ENCODE data around the gene OSTM1. TPM values are rescaled to one million over a fixed set of nuclear protein-coding genes. Genes with fewer than 3 reads are reported as not detected.

OSTM1 gene
- total RNA-seq, 1 experiment from 2014 or later, result 20.9 TPM

DNA sequence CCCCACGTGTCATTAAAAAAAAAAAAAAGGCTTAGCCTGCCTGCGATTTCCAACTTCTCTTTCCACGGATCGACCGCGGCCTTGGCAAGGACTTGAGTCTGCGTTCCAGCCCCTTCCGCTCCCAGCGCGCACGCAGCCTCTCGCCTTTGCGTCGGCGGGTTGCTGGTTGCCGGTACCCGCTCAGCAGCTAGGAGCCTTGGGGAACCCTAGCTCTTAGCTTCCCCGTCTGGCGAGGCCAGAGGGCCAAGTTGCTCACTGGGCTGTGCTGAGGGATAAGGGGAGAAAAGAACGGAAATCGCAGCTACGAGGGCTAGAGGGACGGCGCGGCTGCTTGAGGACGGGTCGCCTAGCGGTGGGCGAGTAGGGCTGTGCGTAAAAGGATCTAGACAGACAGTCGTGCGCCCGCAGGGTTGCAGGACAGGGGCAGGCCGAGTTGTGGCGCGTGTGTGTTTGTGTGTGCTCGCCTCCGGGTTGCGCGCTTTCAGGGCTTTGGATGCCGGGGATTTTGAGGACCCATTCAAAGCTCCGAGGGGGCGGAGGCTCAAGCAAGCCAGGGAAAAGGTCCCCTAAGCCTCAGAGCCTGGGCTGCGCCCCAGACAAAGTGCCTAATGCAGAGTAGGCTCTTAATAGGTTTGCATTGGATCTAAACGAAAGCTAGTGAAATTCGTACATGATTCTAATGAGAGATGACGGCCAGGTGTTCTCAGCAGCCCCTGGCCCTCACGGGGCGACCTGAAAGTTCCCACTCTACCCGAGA, 40.5 kb upstream of the OSTM1 start:
- peaks cover 10% of the 10 kb centered on the region for H3K23me2 ChIP-seq (ENCODE audit: insufficient read length, low read depth, low read length, poor library complexity, severe bottlenecking)
- H3K9me3 Mint-ChIP-seq, result peaks cover 0 to 3% of the 10 kb centered on the region in 2 experiments; a peak in 2 of 5 replicates
- no peaks in the 10 kb centered on the region for H3K79me1 ChIP-seq (ENCODE audit: insufficient read depth, low read depth, low read length, poor library complexity, severe bottlenecking)
- no peak overlapping the region for H2AFZ ChIP-seq (ENCODE audit: low read length)
- no peaks in the 10 kb centered on the region for H4K20me1 ChIP-seq (ENCODE audit: control insufficient read depth, insufficient read depth, insufficient read length)
- H3K56ac ChIP-seq (ENCODE audit: insufficient read length, low read depth, low read length), result no peak overlapping the region
- H3K14ac ChIP-seq (ENCODE audit: insufficient read depth, low read length), result no peak overlapping the region
- peaks cover 39 to 48% of the 10 kb centered on the region in 2 experiments for H3K4me1 Mint-ChIP-seq
- H2BK15ac ChIP-seq (ENCODE audit: low read depth, low read length), result no peak overlapping the region
- no peak overlapping the region for H2BK120ac ChIP-seq (ENCODE audit: low read depth, low read length, poor library complexity, severe bottlenecking)
- H4K5ac ChIP-seq (ENCODE audit: insufficient read length, low read depth, low read length), result no peak overlapping the region
- no peak overlapping the region for H3K4ac ChIP-seq (ENCODE audit: low read depth, low read length)
- no peak overlapping the region for H3K18ac ChIP-seq (ENCODE audit: insufficient read length, low read depth, low read length)
- no peaks in the 10 kb centered on the region; a peak in 1 of 7 replicates for H3K36me3 Mint-ChIP-seq (ENCODE audit: insufficient read depth in 1 of 3, low read depth in 3 of 3)
- no CpG with 5 or more reads among the region's 50 CpGs for WGBS (ENCODE audit: extremely low coverage, insufficient read length, low lambda C conversion rate)
- DNase-seq, result peak; percentile 78
- no peak overlapping the region for H2BK5ac ChIP-seq (ENCODE audit: insufficient read length, low read length)
- no peak overlapping the region for H2AK5ac ChIP-seq (ENCODE audit: insufficient read length, low read length)
- H3K9me3 ChIP-seq (ENCODE audit: control insufficient read depth, low read depth, low read length), result no peaks in the 10 kb centered on the region
- H3K27ac Mint-ChIP-seq, result no peak overlapping the region
- peaks cover 97% of the 10 kb centered on the region for H3K27me3 Mint-ChIP-seq (ENCODE audit: low read depth)
- peak overlapping the region; percentile 60 for H3K4me2 ChIP-seq (ENCODE audit: insufficient read depth, insufficient read length, low read length)
- H4K91ac ChIP-seq (ENCODE audit: insufficient read length, low read depth, low read length), result no peak overlapping the region
- TF ChIP-seq, protein P1, sequence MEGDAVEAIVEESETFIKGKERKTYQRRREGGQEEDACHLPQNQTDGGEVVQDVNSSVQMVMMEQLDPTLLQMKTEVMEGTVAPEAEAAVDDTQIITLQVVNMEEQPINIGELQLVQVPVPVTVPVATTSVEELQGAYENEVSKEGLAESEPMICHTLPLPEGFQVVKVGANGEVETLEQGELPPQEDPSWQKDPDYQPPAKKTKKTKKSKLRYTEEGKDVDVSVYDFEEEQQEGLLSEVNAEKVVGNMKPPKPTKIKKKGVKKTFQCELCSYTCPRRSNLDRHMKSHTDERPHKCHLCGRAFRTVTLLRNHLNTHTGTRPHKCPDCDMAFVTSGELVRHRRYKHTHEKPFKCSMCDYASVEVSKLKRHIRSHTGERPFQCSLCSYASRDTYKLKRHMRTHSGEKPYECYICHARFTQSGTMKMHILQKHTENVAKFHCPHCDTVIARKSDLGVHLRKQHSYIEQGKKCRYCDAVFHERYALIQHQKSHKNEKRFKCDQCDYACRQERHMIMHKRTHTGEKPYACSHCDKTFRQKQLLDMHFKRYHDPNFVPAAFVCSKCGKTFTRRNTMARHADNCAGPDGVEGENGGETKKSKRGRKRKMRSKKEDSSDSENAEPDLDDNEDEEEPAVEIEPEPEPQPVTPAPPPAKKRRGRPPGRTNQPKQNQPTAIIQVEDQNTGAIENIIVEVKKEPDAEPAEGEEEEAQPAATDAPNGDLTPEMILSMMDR (conservative IDR thresholded peaks at IDR 0.05), result peak; percentile 53; the same call in 2 of the 3 replicates
- no peak overlapping the region for H3K27ac ChIP-seq (ENCODE audit: insufficient read length, low read depth, low read length)
- H3K9ac ChIP-seq (ENCODE audit: extremely low read depth, insufficient read length, low read length), result no peak overlapping the region
- H3K27me3 ChIP-seq (ENCODE audit: insufficient read depth, low read length), result peaks cover 71% of the 10 kb centered on the region
- H2BK12ac ChIP-seq (ENCODE audit: insufficient read length, low read depth, low read length), result no peak overlapping the region
- H4K8ac ChIP-seq (replicated peaks; ENCODE audit: insufficient read length, low read depth, low read length), result no peak overlapping the region
- no peak overlapping the region for H3T11ph ChIP-seq (ENCODE audit: low read length)
- no peak overlapping the region for H2BK20ac ChIP-seq (ENCODE audit: low read depth, low read length, poor library complexity, severe bottlenecking)
- H3K79me2 ChIP-seq (ENCODE audit: insufficient read depth, low read length), result no peaks in the 10 kb centered on the region
- H3K4me1 ChIP-seq (ENCODE audit: insufficient read depth, low read length), result peaks cover 2% of the 10 kb centered on the region; the same call in 1 of the 2 replicates
- H3K4me3 Mint-ChIP-seq, result peak overlapping the region; percentile 52 to 78
- H3K23ac ChIP-seq (ENCODE audit: insufficient read length, low read depth, low read length), result no peak overlapping the region

Data from H9 (cell line).